MCF 10A (cell line): ENCODE data around the gene SYPL1. TPM values are rescaled to one million over a fixed set of nuclear protein-coding genes. Genes with fewer than 3 reads are reported as not detected.

ENCODE experiments used
- BruUV-seq: library from RNA; stranded (reverse); fragments of 400-500 nt; replicated peaks from 2 replicates; lab custom pipeline; 2021; lab: Mats Ljungman, UMichigan
- CTCF ChIA-PET: fragments of 300-600 bp; sonication (Branson Sonifier 250); formaldehyde crosslinking; extraction: SDS; loops from one replicate; lab custom pipeline; 2021; ENCODE audit warnings: antibody characterized with exemption, inconsistent platforms; lab: Yijun Ruan, JAX
- POLR2A ChIA-PET: fragments of 300-600, 350-650 bp; sonication (Branson Sonifier 250); formaldehyde crosslinking; extraction: SDS; loops from one replicate; lab custom pipeline; 2020; ENCODE audit warnings: antibody characterized with exemption, inconsistent platforms; lab: Yijun Ruan, JAX
- DNase-seq: peaks from one replicate; pipeline ENCODE4 v3.0.0-alpha.2; 2018; ENCODE audit not compliant: unreplicated experiment
- H3K27ac Mint-ChIP-seq: one replicate; pipeline ENCODE4 v1.8.0; 2022; ENCODE audit warnings: mild to moderate bottlenecking, low read depth, mixed read lengths; ENCODE audit not compliant: unreplicated experiment
- H3K27me3 Mint-ChIP-seq: one replicate; pipeline ENCODE4 v1.8.0; 2022; ENCODE audit warnings: mixed read lengths; ENCODE audit not compliant: insufficient read depth, unreplicated experiment
- H3K36me3 Mint-ChIP-seq: one replicate; pipeline ENCODE4 v1.8.0; 2022; ENCODE audit warnings: mild to moderate bottlenecking, moderate library complexity, mixed read lengths; ENCODE audit not compliant: insufficient read depth, unreplicated experiment
- H3K4me1 Mint-ChIP-seq: one replicate; pipeline ENCODE4 v1.8.0; 2022; ENCODE audit warnings: mixed read lengths; ENCODE audit not compliant: insufficient read depth, unreplicated experiment
- H3K4me3 Mint-ChIP-seq: one replicate; pipeline ENCODE4 v1.8.0; 2022; ENCODE audit warnings: mild to moderate bottlenecking, moderate library complexity, mixed read lengths; ENCODE audit not compliant: unreplicated experiment
- H3K9me3 Mint-ChIP-seq: one replicate; pipeline ENCODE4 v1.8.0; 2022; ENCODE audit warnings: mixed read lengths; ENCODE audit not compliant: unreplicated experiment
- CTCF ChIP-seq: fragments of 200-600 bp; IDR thresholded peaks from one replicate; pipeline ENCODE4 v1.8.0; 2022; ENCODE audit warnings: antibody characterized with exemption, mild to moderate bottlenecking; ENCODE audit not compliant: unreplicated experiment
- intact Hi-C: fragments of 100-400 bp; cut with micrococcal nuclease; formaldehyde crosslinking; loops from 2 replicates; pipeline ENCODE4 v1.14.1; 2022
- total RNA-seq: library from RNA; stranded (reverse); gene quantifications from 2 replicates; pipeline ENCODE4 v1.2.3, GENCODE V29; 2022

The SYPL1 gene
- total RNA-seq, 1 experiment from 2014 or later: 77.6 TPM

- intact Hi-C loops: no loop called here
- TF ChIP-seq CTCF: no peak
- no peak overlapping the region for H3K27ac Mint-ChIP-seq
- POLR2A ChIA-PET: no interaction called here
- H3K9me3 Mint-ChIP-seq: no peaks in the 10 kb centered on the region
- H3K4me1 Mint-ChIP-seq: no peaks in the 10 kb centered on the region
- BruUV-seq: no TSS peak
- DNase-seq: no peak
- no peak overlapping the region for H3K4me3 Mint-ChIP-seq
- H3K36me3 Mint-ChIP-seq: peaks cover 66% of the 10 kb centered on the region
- CTCF ChIA-PET: no interaction called here
- no peaks in the 10 kb centered on the region for H3K27me3 Mint-ChIP-seq
Observed at GRCh38 chr7:106088014-106088413, 24.1 kb downstream of the SYPL1 start.

- POLR2A ChIA-PET: interaction anchor here (0.6 to 3.8 kb wide), 7 partner anchors 13 to 111 kb away, joined by 3 to 30 read pairs (median 3); no protein-coding TSS in a partner anchor
- BruUV-seq: no TSS peak
Observed at GRCh38 chr7:106086062-106086461, 26.1 kb downstream of the SYPL1 start.

GRCh38 chr7:106085015-106085414, 27.1 kb downstream of the SYPL1 start:
- ChIA-PET CTCF (interaction anchor here (1.3 to 2.9 kb wide), 2 partner anchors 9 to 20 kb away, joined by 3 to 9 read pairs; no protein-coding TSS in a partner anchor), POLR2A (interaction anchor here (0.8 to 3.8 kb wide), 4 partner anchors 9 to 21 kb away, joined by 3 to 30 read pairs (median 6); no protein-coding TSS in a partner anchor)
- Mint-ChIP-seq H3K27me3 (no peaks in the 10 kb centered on the region), H3K36me3 (peaks cover 39% of the 10 kb centered on the region), H3K4me3 (no peak overlapping the region), H3K4me1 (no peaks in the 10 kb centered on the region), H3K27ac (no peak overlapping the region), H3K9me3 (no peaks in the 10 kb centered on the region)
- BruUV-seq: no TSS peak
- DNase-seq: no peak
- intact Hi-C loops: no loop called here
- TF ChIP-seq CTCF: no peak

More at GRCh38 chr7:106086062-106086461, 26.1 kb downstream of the SYPL1 start:
- no peak for DNase-seq
- TF ChIP-seq CTCF: no peak
- CTCF ChIA-PET: interaction anchor here (1.4 kb wide), 1 partner anchor 28 kb away, joined by 4 read pairs; no protein-coding TSS in a partner anchor
- Mint-ChIP-seq H3K4me1 (no peaks in the 10 kb centered on the region), H3K27me3 (no peaks in the 10 kb centered on the region), H3K4me3 (no peak overlapping the region), H3K36me3 (peaks cover 48% of the 10 kb centered on the region), H3K27ac (no peak overlapping the region), H3K9me3 (no peaks in the 10 kb centered on the region)
- intact Hi-C loops: no loop called here

GRCh38 chr7:106083717-106084116, 28.4 kb downstream of the SYPL1 start:
- Mint-ChIP-seq H3K27ac (no peak overlapping the region), H3K27me3 (no peaks in the 10 kb centered on the region), H3K4me1 (no peaks in the 10 kb centered on the region), H3K36me3 (peaks cover 26% of the 10 kb centered on the region), H3K4me3 (no peak overlapping the region), H3K9me3 (no peaks in the 10 kb centered on the region)
- BruUV-seq: no TSS peak
- no peak for DNase-seq
- CTCF ChIA-PET: interaction anchor here (0.6 to 2.9 kb wide), 6 partner anchors 11 to 576 kb away, joined by 3 to 9 read pairs (median 3); no protein-coding TSS in a partner anchor
- POLR2A ChIA-PET: interaction anchor here (0.8 to 3.8 kb wide), 5 partner anchors 9 to 28 kb away, joined by 3 to 30 read pairs (median 5); partner anchors contain the start of gene SYPL1
- no peak for TF ChIP-seq CTCF
- intact Hi-C loops: no loop called here
